GM12874 (cell line): ENCODE results near the gene KIF9.

Source experiments
- CTCF ChIP-seq: IDR thresholded peaks from 2 replicates; pipeline ENCODE4 v1.5.1; 2011; ENCODE audit warnings: low read depth, mild to moderate bottlenecking, control low read depth, low read length, moderate library complexity; ENCODE audit not compliant: insufficient read depth

Gene KIF9

GRCh38 chr3:47314056-47314764, 31.6 kb upstream of the KIF9 start:
- TF ChIP-seq CTCF = no peak

- TF ChIP-seq CTCF = no peak
These were observed 30.9 kb upstream of the KIF9 start for GRCh38 chr3:47313341-47314055.

GRCh38 chr3:47310391-47310790, 27.8 kb upstream of the KIF9 start:
- TF ChIP-seq CTCF = no peak

GRCh38 chr3:47306022-47306421, 23.4 kb upstream of the KIF9 start:
- TF ChIP-seq CTCF = no peak

- TF ChIP-seq CTCF = no peak
These were observed 18.9 kb upstream of the KIF9 start for GRCh38 chr3:47301456-47301855.

- TF ChIP-seq CTCF = no peak
These were observed 17.1 kb upstream of the KIF9 start for GRCh38 chr3:47299381-47300318.

- TF ChIP-seq CTCF = no peak
These were observed 15.8 kb upstream of the KIF9 start for GRCh38 chr3:47298439-47298838.
